Body of pancreas (tissue), 4 donors: ENCODE measurements around the gene MET. TPM values are rescaled to one million over a fixed set of nuclear protein-coding genes. Genes with fewer than 3 reads are reported as not detected.

Experiments
- ATAC-seq: fragments of 150-250 bp; one replicate; pipeline ENCODE4 v1.9.1; 2016
- DNase-seq, 4 donors: peaks; one replicate each; pipeline ENCODE4 v3.0.0-alpha.2; 2019
- H3K27ac ChIP-seq, 4 donors: fragments of 200-600 bp; sonication (generic); 1 replicate in 3 of 4; 2 replicates in 1 of 4; pipeline versions ENCODE4 v1.5.1 to v1.6.1; 2016 to 2019; ENCODE audit warnings: mild to moderate bottlenecking in 1 of 4, mixed read lengths in 1 of 4, moderate library complexity in 1 of 4
- H3K27me3 ChIP-seq, 2 donors: fragments of 200-600 bp; sonication (generic); one replicate each; pipeline ENCODE4 v1.6.0; 2016; ENCODE audit warnings: mild to moderate bottlenecking in 1 of 2
- H3K36me3 ChIP-seq, 2 donors: fragments of 200-600 bp; sonication (generic); replicated peaks in 1 of 2; 2 replicates each; pipeline ENCODE4 v1.5.1; 2016; ENCODE audit warnings: low read depth in 2 of 2; ENCODE audit not compliant: insufficient read depth in 1 of 2
- H3K4me1 ChIP-seq: fragments of 200-600 bp; sonication (generic); one replicate; pipeline ENCODE4 v1.6.0; 2016
- H3K4me3 ChIP-seq, 2 donors: fragments of 200-600 bp; sonication (generic); 1 replicate in 1 of 2; 2 replicates in 1 of 2; pipeline ENCODE4 v1.5.1; 2016 to 2019
- H3K9me3 ChIP-seq, 3 donors: fragments of 200-600 bp; sonication (generic); 1 replicate in 2 of 3; 2 replicates in 1 of 3; pipeline ENCODE4 v1.5.1; 2016
- CTCF ChIP-seq, 7 experiments: fragments of 450-650 bp in 4 of 7; fragments of 200-600 bp in 3 of 7; sonication (generic) in 3 of 7; IDR thresholded peaks; one replicate each; pipeline ENCODE4 v1.5.1; 2016 to 2019; ENCODE audit warnings: antibody characterized with exemption in 7 of 7
- POLR2A ChIP-seq, 3 donors: fragments of 450-650 bp; IDR thresholded peaks; one replicate each; pipeline ENCODE4 v1.6.1; 2016; ENCODE audit warnings: antibody characterized with exemption in 3 of 3, mild to moderate bottlenecking in 2 of 3
- WGBS, 2 donors: methylation state at CpG; one replicate each; pipeline ENCODE4 v1.1.5; 2017; 5-methylcytosine and 5-hydroxymethylcytosine counted together
- intact Hi-C: fragments of 100-400 bp; cut with DNase I; formaldehyde crosslinking; loops from one replicate; pipeline ENCODE4 v1.15.1; 2023
- total RNA-seq, 2 donors: library from RNA; depleted of rRNA; stranded (reverse); fragments of >200 nt; gene quantifications; one replicate each; pipeline ENCODE4 v1.1.0, GENCODE V29; 2016

MET gene
- total RNA-seq, 2 donors from 2014 or later: 21.3 to 23.7 TPM

GRCh38 chr7:116674508-116675173 lies 2.6 kb downstream of the MET start:
- Histone ChIP-seq H3K27ac (no peak overlapping the region), H3K36me3 (no peaks in the 10 kb centered on the region), H3K9me3 (no peaks in the 10 kb centered on the region), H3K4me3 (no peak overlapping the region), H3K4me1 (peaks cover 18% of the 10 kb centered on the region), H3K27me3 (no peaks in the 10 kb centered on the region)
- DNase-seq (no peak), ATAC-seq (no peak)
- intact Hi-C loops: loop anchor here (10.0 kb wide), 1 partner anchor 110 kb away; no protein-coding TSS in a partner anchor
- WGBS, 2 donors: 86 to 89% methylated on average over 7 of the region's 7 CpGs
- TF ChIP-seq POLR2A (IDR thresholded peaks at IDR 0.05): no peak
- no peak for TF ChIP-seq CTCF (IDR thresholded peaks at IDR 0.05)

- Histone ChIP-seq H3K36me3 (no peaks in the 10 kb centered on the region), H3K4me1 (peaks cover 14% of the 10 kb centered on the region), H3K9me3 (no peaks in the 10 kb centered on the region), H3K27ac (no peak overlapping the region), H3K4me3 (no peak overlapping the region), H3K27me3 (no peaks in the 10 kb centered on the region)
- ATAC-seq (no peak), DNase-seq (no peak)
- TF ChIP-seq POLR2A (IDR thresholded peaks at IDR 0.05) (no peak), CTCF (IDR thresholded peaks at IDR 0.05) (no peak)
- 77 to 82% methylated on average over 6 of the region's 6 CpGs for WGBS, 2 donors
- intact Hi-C loops: loop anchor here (10.0 kb wide), 1 partner anchor 109 kb away; no protein-coding TSS in a partner anchor
Observed at GRCh38 chr7:116675812-116676355, 3.9 kb downstream of the MET start.

GRCh38 chr7:116678780-116679179 lies 6.8 kb downstream of the MET start:
- Histone ChIP-seq H3K27ac (no peak overlapping the region), H3K4me1 (no peaks in the 10 kb centered on the region), H3K4me3 (no peak overlapping the region), H3K27me3 (no peaks in the 10 kb centered on the region), H3K36me3 (no peaks in the 10 kb centered on the region), H3K9me3 (no peaks in the 10 kb centered on the region)
- TF ChIP-seq CTCF (IDR thresholded peaks at IDR 0.05): no peak
- TF ChIP-seq POLR2A (IDR thresholded peaks at IDR 0.05): no peak
- 87 to 97% methylated on average over 1 of the region's 1 CpG for WGBS, 2 donors
- intact Hi-C loops: loop anchor here (10.0 kb wide), 1 partner anchor 106 kb away; no protein-coding TSS in a partner anchor
- DNase-seq: no peak
- ATAC-seq: no peak

- WGBS, 2 donors: 85 to 88% methylated on average over 4 of the region's 4 CpGs
- no peaks in the 10 kb centered on the region for H3K27me3 ChIP-seq
- no peak overlapping the region for H3K4me3 ChIP-seq
- DNase-seq (no peak), ATAC-seq (no peak)
- H3K27ac ChIP-seq: no peak overlapping the region
- H3K9me3 ChIP-seq: no peaks in the 10 kb centered on the region
- TF ChIP-seq CTCF (IDR thresholded peaks at IDR 0.05): no peak
- TF ChIP-seq POLR2A (IDR thresholded peaks at IDR 0.05): no peak
- intact Hi-C loops: loop anchor here (10.0 kb wide), 1 partner anchor 105 kb away; no protein-coding TSS in a partner anchor
- H3K36me3 ChIP-seq: no peaks in the 10 kb centered on the region
- no peaks in the 10 kb centered on the region for H3K4me1 ChIP-seq
Observed at GRCh38 chr7:116679500-116679899, 7.5 kb downstream of the MET start.
